ENCODE data around the gene CDHR2. TPM values are rescaled to one million over a fixed set of nuclear protein-coding genes. Genes with fewer than 3 reads are reported as not detected.

Gene CDHR2
- total and polyA plus RNA-seq, 12 donors = 0.03 to 0.22 (median 0.19) TPM; not detected in 9

- H3K9me3 ChIP-seq = no peaks in the 10 kb centered on the region
- intact Hi-C loops (cut with DNase I) = loop anchor here in 6 of 10 donors (2.0 to 10.0 kb wide), 5 partner anchors 52 to 72 kb away; partner anchors contain the start of genes TSPAN17 (in 3 of the 6), EIF4E1B (in 1 of the 6) and SNCB (in 1 of the 6)
- DNase-seq = no peak
- no peak overlapping the region for H3K27ac ChIP-seq
- TF ChIP-seq, protein P1, sequence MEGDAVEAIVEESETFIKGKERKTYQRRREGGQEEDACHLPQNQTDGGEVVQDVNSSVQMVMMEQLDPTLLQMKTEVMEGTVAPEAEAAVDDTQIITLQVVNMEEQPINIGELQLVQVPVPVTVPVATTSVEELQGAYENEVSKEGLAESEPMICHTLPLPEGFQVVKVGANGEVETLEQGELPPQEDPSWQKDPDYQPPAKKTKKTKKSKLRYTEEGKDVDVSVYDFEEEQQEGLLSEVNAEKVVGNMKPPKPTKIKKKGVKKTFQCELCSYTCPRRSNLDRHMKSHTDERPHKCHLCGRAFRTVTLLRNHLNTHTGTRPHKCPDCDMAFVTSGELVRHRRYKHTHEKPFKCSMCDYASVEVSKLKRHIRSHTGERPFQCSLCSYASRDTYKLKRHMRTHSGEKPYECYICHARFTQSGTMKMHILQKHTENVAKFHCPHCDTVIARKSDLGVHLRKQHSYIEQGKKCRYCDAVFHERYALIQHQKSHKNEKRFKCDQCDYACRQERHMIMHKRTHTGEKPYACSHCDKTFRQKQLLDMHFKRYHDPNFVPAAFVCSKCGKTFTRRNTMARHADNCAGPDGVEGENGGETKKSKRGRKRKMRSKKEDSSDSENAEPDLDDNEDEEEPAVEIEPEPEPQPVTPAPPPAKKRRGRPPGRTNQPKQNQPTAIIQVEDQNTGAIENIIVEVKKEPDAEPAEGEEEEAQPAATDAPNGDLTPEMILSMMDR (IDR thresholded peaks at IDR 0.05) = no peak
- no peak overlapping the region for H3K4me3 ChIP-seq
- H3K27me3 ChIP-seq = peaks cover 0 to 21% (median 0%) of the 10 kb centered on the region in 7 donors
- ATAC-seq = no peak
- WGBS, 2 donors = 85 to 86% methylated on average over 14 of the region's 14 CpGs
- H3K4me1 ChIP-seq = peaks cover 0 to 3% (median 0%) of the 10 kb centered on the region in 9 donors
- H3K36me3 ChIP-seq = no peaks in the 10 kb centered on the region
Measured at GRCh38 chr5:176575066-176575465, 25.9 kb downstream of the CDHR2 start.

GRCh38 chr5:176575488-176576422, 26.6 kb downstream of the CDHR2 start:
- ATAC-seq (no peak), DNase-seq (no peak)
- no peak overlapping the region for H3K4me3 ChIP-seq
- TF ChIP-seq, protein P1 (IDR thresholded peaks at IDR 0.05) = no peak
- intact Hi-C loops (cut with DNase I) = loop anchor here in 6 of 10 donors (2.0 to 10.0 kb wide), 5 partner anchors 52 to 71 kb away; partner anchors contain the start of genes TSPAN17 (in 3 of the 6), EIF4E1B (in 1 of the 6) and SNCB (in 1 of the 6)
- WGBS, 2 donors = 83 to 86% methylated on average over 37 of the region's 37 CpGs
- no peak overlapping the region for H3K27ac ChIP-seq
- H3K4me1 ChIP-seq = peaks cover 0 to 3% (median 0%) of the 10 kb centered on the region in 9 donors
- H3K36me3 ChIP-seq = no peaks in the 10 kb centered on the region
- H3K9me3 ChIP-seq = no peaks in the 10 kb centered on the region
- H3K27me3 ChIP-seq = peaks cover 0 to 19% (median 0%) of the 10 kb centered on the region in 7 donors

- DNase-seq (no peak), ATAC-seq (no peak)
- Histone ChIP-seq H3K36me3 (no peaks in the 10 kb centered on the region), H3K27me3 (peaks cover 0 to 12% (median 0%) of the 10 kb centered on the region in 7 donors), H3K4me1 (peaks cover 0 to 3% (median 0%) of the 10 kb centered on the region in 9 donors), H3K9me3 (no peaks in the 10 kb centered on the region), H3K27ac (no peak overlapping the region), H3K4me3 (no peak overlapping the region)
- TF ChIP-seq, protein P1 (IDR thresholded peaks at IDR 0.05) = no peak
- intact Hi-C loops (cut with DNase I) = loop anchor here in 5 of 10 donors (5.0 to 10.0 kb wide), 4 partner anchors 50 to 67 kb away; partner anchors contain the start of genes TSPAN17 (in 2 of the 5), EIF4E1B (in 1 of the 5) and SNCB (in 1 of the 5)
- 85 to 87% methylated on average over 36 of the region's 36 CpGs for WGBS, 2 donors
Measured at GRCh38 chr5:176577312-176578176, 28.4 kb downstream of the CDHR2 start.
